ENCODE results near the gene CIROP.

CIROP gene

GRCh38 chr14:23142826-23143225, 38.0 kb upstream of the CIROP start:
- H3K4me3 ChIP-seq (ENCODE audit: low read depth, low read length), result no peak overlapping the region
- no peaks in the 10 kb centered on the region for H3K9me3 ChIP-seq (ENCODE audit: control insufficient read depth, insufficient read depth, low read depth, low read length)
- H3K36me3 ChIP-seq (ENCODE audit: control insufficient read depth, insufficient read depth, low read length), result peaks cover 79% of the 10 kb centered on the region
- H3K9ac ChIP-seq (ENCODE audit: low read length), result no peak overlapping the region
- no peak overlapping the region for H3K27ac ChIP-seq (ENCODE audit: low read depth, low read length)
- no peaks in the 10 kb centered on the region for H3K27me3 ChIP-seq (ENCODE audit: control insufficient read depth, insufficient read depth, low read length)
- H3K4me1 ChIP-seq (ENCODE audit: control insufficient read depth, insufficient read depth, low read length), result peaks cover 15% of the 10 kb centered on the region; the same call in 1 of the 2 replicates

GRCh38 chr14:23141706-23142444, 37.1 kb upstream of the CIROP start:
- no peak overlapping the region for H3K9ac ChIP-seq (ENCODE audit: low read length)
- no peaks in the 10 kb centered on the region for H3K27me3 ChIP-seq (ENCODE audit: control insufficient read depth, insufficient read depth, low read length)
- no peak overlapping the region for H3K4me3 ChIP-seq (ENCODE audit: low read depth, low read length)
- peak overlapping the region; percentile 14; the same call in 1 of the 2 replicates for H3K27ac ChIP-seq (ENCODE audit: low read depth, low read length)
- peaks cover 79% of the 10 kb centered on the region for H3K36me3 ChIP-seq (ENCODE audit: control insufficient read depth, insufficient read depth, low read length)
- H3K9me3 ChIP-seq (ENCODE audit: control insufficient read depth, insufficient read depth, low read depth, low read length), result no peaks in the 10 kb centered on the region
- peaks cover 14% of the 10 kb centered on the region; the same call in 1 of the 2 replicates for H3K4me1 ChIP-seq (ENCODE audit: control insufficient read depth, insufficient read depth, low read length)

DNA sequence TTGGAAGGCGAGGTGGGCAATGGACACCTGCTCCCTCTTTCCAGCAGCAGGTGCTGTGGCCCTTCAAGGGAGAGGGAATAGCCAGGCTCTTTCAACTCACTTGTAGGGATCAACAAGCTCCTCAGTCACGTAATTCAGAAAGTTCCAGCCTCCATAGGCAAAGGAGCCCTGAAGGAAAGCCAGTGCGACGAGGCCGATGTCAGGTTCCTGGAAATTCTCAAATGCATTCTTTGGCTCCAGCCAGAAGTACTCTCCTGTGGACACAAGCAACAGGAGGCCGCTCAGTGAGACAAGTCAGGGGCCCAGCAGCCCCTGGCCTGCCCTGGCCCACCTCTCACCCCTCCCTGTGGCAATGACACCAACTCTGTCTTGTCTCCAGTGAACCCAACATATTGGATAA, 35.6 kb upstream of the CIROP start:
- Histone ChIP-seq H3K4me1 (ENCODE audit: control insufficient read depth, insufficient read depth, low read length) (no peaks in the 10 kb centered on the region), H3K36me3 (ENCODE audit: control insufficient read depth, insufficient read depth, low read length) (peaks cover 81% of the 10 kb centered on the region), H3K9ac (ENCODE audit: low read length) (no peak overlapping the region), H3K4me3 (ENCODE audit: low read depth, low read length) (no peak overlapping the region), H3K27ac (ENCODE audit: low read depth, low read length) (no peak overlapping the region), H3K27me3 (ENCODE audit: control insufficient read depth, insufficient read depth, low read length) (no peaks in the 10 kb centered on the region), H3K9me3 (ENCODE audit: control insufficient read depth, insufficient read depth, low read depth, low read length) (no peaks in the 10 kb centered on the region)

- H3K27ac ChIP-seq (ENCODE audit: low read depth, low read length), result no peak overlapping the region
- H3K4me3 ChIP-seq (ENCODE audit: low read depth, low read length), result no peak overlapping the region
- no peaks in the 10 kb centered on the region for H3K9me3 ChIP-seq (ENCODE audit: control insufficient read depth, insufficient read depth, low read depth, low read length)
- peaks cover 81% of the 10 kb centered on the region for H3K36me3 ChIP-seq (ENCODE audit: control insufficient read depth, insufficient read depth, low read length)
- H3K4me1 ChIP-seq (ENCODE audit: control insufficient read depth, insufficient read depth, low read length), result no peaks in the 10 kb centered on the region
- no peak overlapping the region for H3K9ac ChIP-seq (ENCODE audit: low read length)
- no peaks in the 10 kb centered on the region for H3K27me3 ChIP-seq (ENCODE audit: control insufficient read depth, insufficient read depth, low read length)
These were observed 35.1 kb upstream of the CIROP start for GRCh38 chr14:23139874-23140273.

DNA sequence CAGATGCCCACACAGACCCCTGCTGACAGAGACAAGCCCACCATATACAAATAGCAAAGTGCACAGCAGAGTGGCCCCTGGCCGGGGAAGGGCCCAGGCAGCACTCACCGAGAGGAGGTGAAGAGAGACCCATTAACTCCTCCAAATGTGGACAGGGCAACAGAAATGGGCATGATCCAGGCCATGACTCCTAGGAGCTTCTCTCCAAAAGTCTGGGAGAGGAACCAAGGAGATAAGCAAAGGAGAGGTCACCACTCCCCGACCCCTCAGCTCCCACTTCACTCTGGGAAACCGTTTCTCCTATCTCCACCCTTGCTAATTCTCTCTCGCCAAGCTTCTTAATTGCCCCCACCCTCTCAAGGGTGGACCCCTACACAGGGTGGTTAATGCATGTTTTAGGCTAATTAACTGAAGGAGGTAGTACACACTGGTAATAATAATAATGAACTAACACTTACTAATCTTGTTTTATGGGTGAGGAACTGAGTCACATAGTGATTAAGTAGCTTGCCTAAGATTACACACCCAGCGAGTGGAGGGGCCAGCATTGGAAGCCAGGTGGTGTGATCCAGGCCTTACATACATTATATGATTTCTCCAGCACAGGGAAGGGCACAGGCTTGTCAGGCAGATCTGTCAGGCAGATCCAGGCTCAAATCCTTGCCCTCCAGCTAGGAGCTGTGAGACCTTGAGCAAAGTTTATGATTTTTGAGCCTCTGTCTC, 33.2 kb upstream of the CIROP start:
- Histone ChIP-seq H3K27ac (ENCODE audit: low read depth, low read length) (no peak overlapping the region), H3K9me3 (ENCODE audit: control insufficient read depth, insufficient read depth, low read depth, low read length) (no peaks in the 10 kb centered on the region), H3K4me1 (ENCODE audit: control insufficient read depth, insufficient read depth, low read length) (no peaks in the 10 kb centered on the region), H3K9ac (ENCODE audit: low read length) (no peak overlapping the region), H3K27me3 (ENCODE audit: control insufficient read depth, insufficient read depth, low read length) (no peaks in the 10 kb centered on the region), H3K4me3 (ENCODE audit: low read depth, low read length) (no peak overlapping the region), H3K36me3 (ENCODE audit: control insufficient read depth, insufficient read depth, low read length) (peaks cover 74% of the 10 kb centered on the region)

DNA sequence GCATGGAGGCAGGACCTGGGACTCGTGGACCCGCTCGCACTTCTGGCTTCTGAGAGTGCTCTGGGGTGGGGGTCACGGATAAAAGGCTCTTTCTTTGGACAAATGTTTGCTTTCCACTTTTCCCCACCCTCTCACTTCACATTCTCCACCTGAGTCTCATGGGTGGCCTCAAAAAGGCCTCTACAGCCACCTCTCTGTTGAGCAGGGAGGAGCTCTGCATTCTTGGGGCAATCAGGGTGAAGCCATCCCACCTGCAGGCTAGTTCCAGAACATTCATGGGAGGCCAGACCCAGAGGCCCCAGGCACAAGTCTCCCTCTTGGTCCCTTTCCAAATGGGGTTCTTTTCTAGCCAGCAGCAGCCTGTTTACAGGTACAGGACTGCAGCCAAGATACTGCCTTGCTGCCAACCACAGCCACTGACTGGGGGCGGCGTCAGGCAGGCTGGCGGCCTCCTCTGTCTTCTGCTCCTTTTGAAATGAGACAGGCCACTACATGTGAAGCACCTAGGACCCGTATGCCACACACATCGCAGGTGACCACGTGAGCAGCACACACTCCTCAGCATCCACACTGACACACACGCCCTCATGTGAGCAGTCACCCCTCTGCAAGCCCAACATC, 32.5 kb upstream of the CIROP start:
- no peaks in the 10 kb centered on the region for H3K9me3 ChIP-seq (ENCODE audit: control insufficient read depth, insufficient read depth, low read depth, low read length)
- no peaks in the 10 kb centered on the region for H3K27me3 ChIP-seq (ENCODE audit: control insufficient read depth, insufficient read depth, low read length)
- H3K4me1 ChIP-seq (ENCODE audit: control insufficient read depth, insufficient read depth, low read length), result no peaks in the 10 kb centered on the region
- no peak overlapping the region for H3K4me3 ChIP-seq (ENCODE audit: low read depth, low read length)
- no peak overlapping the region for H3K9ac ChIP-seq (ENCODE audit: low read length)
- peaks cover 68% of the 10 kb centered on the region for H3K36me3 ChIP-seq (ENCODE audit: control insufficient read depth, insufficient read depth, low read length)
- no peak overlapping the region for H3K27ac ChIP-seq (ENCODE audit: low read depth, low read length)

- no peaks in the 10 kb centered on the region for H3K27me3 ChIP-seq (ENCODE audit: control insufficient read depth, insufficient read depth, low read length)
- H3K4me1 ChIP-seq (ENCODE audit: control insufficient read depth, insufficient read depth, low read length), result no peaks in the 10 kb centered on the region
- no peaks in the 10 kb centered on the region for H3K9me3 ChIP-seq (ENCODE audit: control insufficient read depth, insufficient read depth, low read depth, low read length)
- H3K4me3 ChIP-seq (ENCODE audit: low read depth, low read length), result no peak overlapping the region
- no peak overlapping the region for H3K9ac ChIP-seq (ENCODE audit: low read length)
- H3K27ac ChIP-seq (ENCODE audit: low read depth, low read length), result no peak overlapping the region
- peaks cover 63% of the 10 kb centered on the region for H3K36me3 ChIP-seq (ENCODE audit: control insufficient read depth, insufficient read depth, low read length)
These were observed 31.9 kb upstream of the CIROP start for GRCh38 chr14:23136566-23137133.

DNA sequence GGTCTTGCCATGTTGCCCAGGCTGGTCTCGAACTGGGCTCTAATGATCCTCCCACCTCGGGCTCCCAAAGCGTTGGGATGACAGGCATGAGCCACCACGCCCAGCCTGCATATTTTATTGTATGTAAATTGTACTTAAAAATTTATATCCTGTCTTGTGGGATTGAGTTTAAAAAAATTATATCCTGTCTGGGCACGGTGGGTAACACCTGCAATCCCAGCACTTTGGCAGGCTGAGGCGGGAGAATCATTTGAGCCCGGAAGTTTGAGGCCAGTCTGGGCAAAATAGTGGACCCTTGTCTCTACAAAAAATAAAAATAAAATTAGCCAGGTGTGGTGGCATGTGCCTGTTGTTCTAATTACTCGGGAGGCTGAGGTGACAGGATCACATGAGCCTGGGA, 28.2 kb upstream of the CIROP start:
- H3K27ac ChIP-seq (ENCODE audit: low read depth, low read length), result no peak overlapping the region
- no peaks in the 10 kb centered on the region for H3K27me3 ChIP-seq (ENCODE audit: control insufficient read depth, insufficient read depth, low read length)
- no peak overlapping the region for H3K4me3 ChIP-seq (ENCODE audit: low read depth, low read length)
- H3K36me3 ChIP-seq (ENCODE audit: control insufficient read depth, insufficient read depth, low read length), result peaks cover 63% of the 10 kb centered on the region
- H3K4me1 ChIP-seq (ENCODE audit: control insufficient read depth, insufficient read depth, low read length), result no peaks in the 10 kb centered on the region
- H3K9me3 ChIP-seq (ENCODE audit: control insufficient read depth, insufficient read depth, low read depth, low read length), result no peaks in the 10 kb centered on the region
- H3K9ac ChIP-seq (ENCODE audit: low read length), result no peak overlapping the region

GRCh38 chr14:23131482-23131881, 26.7 kb upstream of the CIROP start:
- H3K27ac ChIP-seq (ENCODE audit: low read depth, low read length), result no peak overlapping the region
- H3K4me1 ChIP-seq (ENCODE audit: control insufficient read depth, insufficient read depth, low read length), result no peaks in the 10 kb centered on the region
- H3K9me3 ChIP-seq (ENCODE audit: control insufficient read depth, insufficient read depth, low read depth, low read length), result no peaks in the 10 kb centered on the region
- no peaks in the 10 kb centered on the region for H3K27me3 ChIP-seq (ENCODE audit: control insufficient read depth, insufficient read depth, low read length)
- H3K36me3 ChIP-seq (ENCODE audit: control insufficient read depth, insufficient read depth, low read length), result peaks cover 61% of the 10 kb centered on the region
- no peak overlapping the region for H3K9ac ChIP-seq (ENCODE audit: low read length)
- H3K4me3 ChIP-seq (ENCODE audit: low read depth, low read length), result no peak overlapping the region

- Histone ChIP-seq H3K9ac (ENCODE audit: low read length) (no peak overlapping the region), H3K4me1 (ENCODE audit: control insufficient read depth, insufficient read depth, low read length) (peaks cover 4% of the 10 kb centered on the region; the same call in 1 of the 2 replicates), H3K4me3 (ENCODE audit: low read depth, low read length) (no peak overlapping the region), H3K36me3 (ENCODE audit: control insufficient read depth, insufficient read depth, low read length) (peaks cover 55% of the 10 kb centered on the region), H3K9me3 (ENCODE audit: control insufficient read depth, insufficient read depth, low read depth, low read length) (no peaks in the 10 kb centered on the region), H3K27ac (ENCODE audit: low read depth, low read length) (no peak overlapping the region), H3K27me3 (ENCODE audit: control insufficient read depth, insufficient read depth, low read length) (no peaks in the 10 kb centered on the region)
These were observed 26.1 kb upstream of the CIROP start for GRCh38 chr14:23130871-23131270.
